IMR-90 (cell line): Measurements from ENCODE around the gene CTNND2. TPM values are rescaled to one million over a fixed set of nuclear protein-coding genes. Genes with fewer than 3 reads are reported as not detected.

Experiments
- ATAC-seq: fragments of 200-7000 bp; cut with Tn5 transposase; 2 replicates; pipeline ENCODE4 v1.9.1; 2020; ENCODE audit warnings: low read depth, mild to moderate bottlenecking, moderate library complexity
- BruUV-seq: library from RNA; stranded (reverse); fragments of 400-500 nt; replicated peaks from 2 replicates; lab custom pipeline; 2021; lab: Mats Ljungman, UMichigan
- CTCF ChIA-PET: fragments of 300-600 bp; formaldehyde crosslinking; extraction: SDS; loops from one replicate; lab custom pipeline; 2021; ENCODE audit warnings: antibody characterized with exemption; lab: Yijun Ruan, JAX
- POLR2A ChIA-PET: fragments of 300-600 bp; sonication (Branson Sonifier 250); formaldehyde crosslinking; loops from one replicate; lab custom pipeline; 2022; ENCODE audit warnings: antibody characterized with exemption; ENCODE audit not compliant: unreplicated experiment; lab: Charles Lee
- DNase-seq: peaks from one replicate; pipeline ENCODE4 v3.0.0; 2013
- H2AFZ ChIP-seq: replicated peaks from 2 replicates; pipeline ENCODE3; 2013; ENCODE audit warnings: low read length, mild to moderate bottlenecking; ENCODE audit not compliant: poor library complexity
- H2AK5ac ChIP-seq: 2 replicates; pipeline ENCODE4 v1.6.1; 2013; ENCODE audit warnings: low read depth, low read length, inconsistent platforms
- H2AK9ac ChIP-seq: replicated peaks from 2 replicates; pipeline ENCODE3; 2013; ENCODE audit warnings: mild to moderate bottlenecking, low read depth, low read length, moderate library complexity; ENCODE audit not compliant: poor library complexity
- H2BK120ac ChIP-seq: 2 replicates; pipeline ENCODE4 v1.6.1; 2013; ENCODE audit warnings: low read depth, low read length, inconsistent platforms
- H2BK15ac ChIP-seq: 3 replicates; pipeline ENCODE4 v1.6.1; 2013; ENCODE audit warnings: low read depth, low read length, inconsistent platforms
- H2BK20ac ChIP-seq: 2 replicates; pipeline ENCODE4 v1.6.1; 2013; ENCODE audit warnings: low read depth, mild to moderate bottlenecking, inconsistent platforms, low read length, moderate library complexity
- H2BK5ac ChIP-seq: 2 replicates; pipeline ENCODE4 v1.6.1; 2013; ENCODE audit warnings: mild to moderate bottlenecking, low read depth, low read length, inconsistent platforms; ENCODE audit not compliant: poor library complexity, severe bottlenecking
- H3K14ac ChIP-seq: replicated peaks from 2 replicates; pipeline ENCODE4 v1.6.1; 2013; ENCODE audit warnings: low read depth, low read length, inconsistent platforms
- H3K18ac ChIP-seq: 2 replicates; pipeline ENCODE4 v1.6.1; 2013; ENCODE audit warnings: low read depth, low read length, control low read depth
- H3K23ac ChIP-seq: 2 replicates; pipeline ENCODE4 v1.6.1; 2013; ENCODE audit warnings: low read depth, low read length, inconsistent platforms
- H3K27ac ChIP-seq: 2 replicates; pipeline ENCODE4 v1.5.1; 2013; ENCODE audit warnings: mild to moderate bottlenecking, control low read depth, low read length; ENCODE audit not compliant: insufficient read depth
- H3K27me3 ChIP-seq: 2 replicates; pipeline ENCODE4 v1.6.1; 2013; ENCODE audit warnings: low read length; ENCODE audit not compliant: control insufficient read depth, insufficient read depth
- H3K36me3 ChIP-seq: 2 replicates; pipeline ENCODE4 v1.6.1; 2013; ENCODE audit warnings: low read length, mixed read lengths; ENCODE audit not compliant: control insufficient read depth, insufficient read depth
- H3K4ac ChIP-seq: 2 replicates; pipeline ENCODE4 v1.6.1; 2013; ENCODE audit warnings: low read depth, low read length, inconsistent platforms
- H3K4me1 ChIP-seq: 2 replicates; pipeline ENCODE4 v1.6.1; 2013; ENCODE audit warnings: low read length, mixed read lengths; ENCODE audit not compliant: control insufficient read depth, insufficient read depth
- H3K4me2 ChIP-seq: 2 replicates; pipeline ENCODE4 v1.6.1; 2013; ENCODE audit warnings: low read depth, mild to moderate bottlenecking, control low read depth, low read length, moderate library complexity
- H3K4me3 ChIP-seq: 2 replicates; pipeline ENCODE4 v1.5.1; 2013; ENCODE audit warnings: low read depth, mild to moderate bottlenecking, control low read depth, low read length, moderate library complexity; ENCODE audit not compliant: insufficient read depth
- H3K56ac ChIP-seq: 2 replicates; pipeline ENCODE4 v1.6.1; 2013; ENCODE audit warnings: low read length, inconsistent platforms; ENCODE audit not compliant: insufficient read depth; ENCODE audit errors: extremely low read depth
- H3K79me1 ChIP-seq, 2 experiments: 2 replicates each; pipeline ENCODE4 v1.6.1; 2013; ENCODE audit warnings: low read length in 2 of 2, inconsistent platforms in 1 of 2, low read depth in 1 of 2
- H3K9ac ChIP-seq: 2 replicates; pipeline ENCODE4 v1.6.1; 2013; ENCODE audit warnings: low read depth, low read length, control low read depth
- H3K9me1 ChIP-seq: 2 replicates; pipeline ENCODE4 v1.6.1; 2013; ENCODE audit warnings: low read length, inconsistent platforms; ENCODE audit not compliant: insufficient read depth
- H3K9me3 ChIP-seq: 2 replicates; pipeline ENCODE4 v1.6.1; 2013; ENCODE audit warnings: low read length; ENCODE audit not compliant: control insufficient read depth, insufficient read depth
- H4K20me1 ChIP-seq: 2 replicates; pipeline ENCODE4 v1.6.1; 2013; ENCODE audit warnings: low read length, inconsistent platforms; ENCODE audit not compliant: insufficient read depth
- H4K5ac ChIP-seq: 2 replicates; pipeline ENCODE4 v1.6.1; 2013; ENCODE audit warnings: mild to moderate bottlenecking, low read depth, low read length, control low read depth
- H4K8ac ChIP-seq, 2 experiments: 2 replicates each; pipeline ENCODE4 v1.6.1; 2013; ENCODE audit warnings: low read depth in 2 of 2, low read length in 2 of 2, control low read depth in 1 of 2, inconsistent platforms in 1 of 2
- H4K91ac ChIP-seq: 2 replicates; pipeline ENCODE4 v1.6.1; 2013; ENCODE audit warnings: low read depth, low read length, inconsistent platforms; ENCODE audit not compliant: insufficient read depth
- BHLHE40 ChIP-seq: fragments of 150-350 bp; IDR thresholded peaks from 2 replicates; pipeline ENCODE4 v1.6.1; 2016; ENCODE audit warnings: mild to moderate bottlenecking, low read depth, low read length
- CEBPB ChIP-seq: IDR thresholded peaks from 2 replicates; pipeline ENCODE4 v1.6.1; 2012; ENCODE audit warnings: low read depth, low read length, improper control_type of control experiment
- CHD1 ChIP-seq: IDR thresholded peaks from 2 replicates; pipeline ENCODE4 v1.6.1; 2012; ENCODE audit warnings: low read depth, low read length, improper control_type of control experiment
- FOS ChIP-seq: fragments of 150-350 bp; IDR thresholded peaks from 2 replicates; pipeline ENCODE4 v1.6.1; 2016; ENCODE audit warnings: low read depth, low read length
- MAZ ChIP-seq: IDR thresholded peaks from 2 replicates; pipeline ENCODE4 v1.6.1; 2012; ENCODE audit warnings: low read depth, mild to moderate bottlenecking, low read length, improper control_type of control experiment, moderate library complexity, borderline replicate concordance
- NFE2L2 ChIP-seq: fragments of 150-350 bp; IDR thresholded peaks from 2 replicates; pipeline ENCODE4 v1.6.1; 2016; ENCODE audit warnings: low read depth, mild to moderate bottlenecking, low read length
- RAD21 ChIP-seq: IDR thresholded peaks from 2 replicates; pipeline ENCODE4 v1.6.1; 2012; ENCODE audit warnings: low read length, improper control_type of control experiment
- RCOR1 ChIP-seq: IDR thresholded peaks from 2 replicates; pipeline ENCODE4 v1.6.1; 2012; ENCODE audit warnings: mild to moderate bottlenecking, low read length, improper control_type of control experiment; ENCODE audit not compliant: insufficient replicate concordance
- RFX5 ChIP-seq: IDR thresholded peaks from 2 replicates; pipeline ENCODE4 v1.8.0; 2012; ENCODE audit warnings: low read depth, mild to moderate bottlenecking, low read length, moderate library complexity
- SMC3 ChIP-seq: fragments of 150-350 bp; IDR thresholded peaks from 2 replicates; pipeline ENCODE4 v1.6.1; 2016; ENCODE audit warnings: low read depth, mild to moderate bottlenecking, antibody characterized with exemption, low read length, moderate library complexity
- WGBS, 2 experiments: methylation state at CpG; one replicate each; pipeline versions ENCODE4 v1.1.5 to v1.1.7; 2013; ENCODE audit warnings: missing lambda C conversion rate in 2 of 2; ENCODE audit not compliant: insufficient read length in 1 of 2; ENCODE audit errors: extremely low coverage in 2 of 2; 5-methylcytosine and 5-hydroxymethylcytosine counted together
- dilution Hi-C: fragments of 300-500 bp; cut with HindIII; formaldehyde crosslinking; loops from one replicate; pipeline ENCODE4 v1.14.3; 2018; ENCODE audit warnings: low sequenced_read_pairs; ENCODE audit not compliant: unreplicated experiment
- in situ Hi-C: fragments of 300-500 bp; cut with MboI; formaldehyde crosslinking; loops from 3 replicates; pipeline ENCODE4 v1.14.3; 2019; ENCODE audit warnings: low sequenced_read_pairs, inconsistent platforms, mixed read lengths
- intact Hi-C: fragments of 100-400 bp; cut with micrococcal nuclease; formaldehyde crosslinking; loops from 2 replicates; pipeline ENCODE4 v1.10.0; 2022
- polyA plus RNA-seq, 3 experiments: library from polyadenylated mRNA; depleted of rRNA; stranded (reverse); fragments of >200 nt; gene quantifications; 2 replicates each; pipeline ENCODE4 v1.2.3, GENCODE V29; 2012; ENCODE audit warnings: low replicate concordance in 1 of 3
- total RNA-seq: library from RNA; depleted of rRNA; stranded (reverse); fragments of >200 nt; gene quantifications from 2 replicates; pipeline ENCODE4 v1.2.3, GENCODE V29; 2012
- TF ChIP-seq, protein P1 (sequence below): conservative IDR thresholded peaks from 2 replicates; pipeline ENCODE4 v1.5.1; 2012; ENCODE audit warnings: mild to moderate bottlenecking, low read depth, low read length, improper control_type of control experiment
- TF ChIP-seq, protein P2 (sequence below): fragments of 150-350 bp; IDR thresholded peaks from 2 replicates; pipeline ENCODE4 v1.6.1; 2016; ENCODE audit warnings: low read depth, mild to moderate bottlenecking, low read length, moderate library complexity, borderline replicate concordance

The CTNND2 gene
- total and polyA plus RNA-seq, 2 of the 4 experiments (the other 2 are of a cell fraction), result not detected

DNA sequence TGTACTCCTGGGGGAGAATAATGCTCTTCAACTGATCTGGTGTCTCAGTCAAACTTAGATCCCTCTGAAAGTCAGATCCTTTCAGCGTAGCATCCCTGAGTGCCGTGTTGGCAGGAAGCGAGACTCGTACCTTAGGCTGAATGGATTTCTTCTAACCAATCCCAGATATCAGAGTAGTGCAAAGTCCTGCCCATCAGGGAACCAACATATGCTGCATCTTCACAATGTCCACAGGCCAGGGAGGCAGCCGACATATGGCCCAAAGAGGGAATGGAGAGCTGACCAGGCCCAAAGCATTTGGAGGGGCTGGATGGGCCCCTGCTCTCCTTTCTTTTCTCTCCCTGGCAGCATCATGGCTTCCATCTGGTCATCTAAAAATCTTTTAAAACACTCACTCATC, 646.2 kb downstream of the CTNND2 start:
- H2AK5ac ChIP-seq, result no peak overlapping the region
- no peaks in the 10 kb centered on the region for H3K9me1 ChIP-seq
- H3K4me3 ChIP-seq, result no peak overlapping the region
- H2BK5ac ChIP-seq, result no peak overlapping the region
- ChIA-PET POLR2A (no interaction called here), CTCF (no interaction called here)
- H3K9me3 ChIP-seq, result no peaks in the 10 kb centered on the region
- no peak for DNase-seq
- WGBS, 2 experiments, result no CpG with 5 or more reads among the region's 5 CpGs
- in situ Hi-C loops (no loop called here), dilution Hi-C loops (no loop called here), intact Hi-C loops (no loop called here)
- H3K23ac ChIP-seq, result no peak overlapping the region
- H3K27ac ChIP-seq, result no peak overlapping the region
- no peak overlapping the region for H3K14ac ChIP-seq
- no peak overlapping the region for H3K18ac ChIP-seq
- H3K4me1 ChIP-seq, result no peaks in the 10 kb centered on the region
- H3K36me3 ChIP-seq, result no peaks in the 10 kb centered on the region
- no peak overlapping the region for H3K56ac ChIP-seq
- no peak for ATAC-seq
- no peak overlapping the region for H2AFZ ChIP-seq
- no peak overlapping the region for H2AK9ac ChIP-seq
- H4K5ac ChIP-seq, result no peak overlapping the region
- H2BK15ac ChIP-seq, result no peak overlapping the region
- no peaks in the 10 kb centered on the region for H4K20me1 ChIP-seq
- no peak overlapping the region for H4K91ac ChIP-seq
- H3K79me1 ChIP-seq, result no peaks in the 10 kb centered on the region
- no peak overlapping the region for H3K4ac ChIP-seq
- no peak for TF ChIP-seq RFX5
- TF ChIP-seq CEBPB, result no peak
- no peak for TF ChIP-seq BHLHE40
- no peak for TF ChIP-seq RAD21
- TF ChIP-seq CHD1, result no peak
- no peak for TF ChIP-seq MAZ
- TF ChIP-seq SMC3, result no peak
- no peak for TF ChIP-seq NFE2L2
- TF ChIP-seq, protein P1, sequence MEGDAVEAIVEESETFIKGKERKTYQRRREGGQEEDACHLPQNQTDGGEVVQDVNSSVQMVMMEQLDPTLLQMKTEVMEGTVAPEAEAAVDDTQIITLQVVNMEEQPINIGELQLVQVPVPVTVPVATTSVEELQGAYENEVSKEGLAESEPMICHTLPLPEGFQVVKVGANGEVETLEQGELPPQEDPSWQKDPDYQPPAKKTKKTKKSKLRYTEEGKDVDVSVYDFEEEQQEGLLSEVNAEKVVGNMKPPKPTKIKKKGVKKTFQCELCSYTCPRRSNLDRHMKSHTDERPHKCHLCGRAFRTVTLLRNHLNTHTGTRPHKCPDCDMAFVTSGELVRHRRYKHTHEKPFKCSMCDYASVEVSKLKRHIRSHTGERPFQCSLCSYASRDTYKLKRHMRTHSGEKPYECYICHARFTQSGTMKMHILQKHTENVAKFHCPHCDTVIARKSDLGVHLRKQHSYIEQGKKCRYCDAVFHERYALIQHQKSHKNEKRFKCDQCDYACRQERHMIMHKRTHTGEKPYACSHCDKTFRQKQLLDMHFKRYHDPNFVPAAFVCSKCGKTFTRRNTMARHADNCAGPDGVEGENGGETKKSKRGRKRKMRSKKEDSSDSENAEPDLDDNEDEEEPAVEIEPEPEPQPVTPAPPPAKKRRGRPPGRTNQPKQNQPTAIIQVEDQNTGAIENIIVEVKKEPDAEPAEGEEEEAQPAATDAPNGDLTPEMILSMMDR, result no peak
- no peak for TF ChIP-seq FOS
- TF ChIP-seq RCOR1, result no peak
- TF ChIP-seq, protein P2, sequence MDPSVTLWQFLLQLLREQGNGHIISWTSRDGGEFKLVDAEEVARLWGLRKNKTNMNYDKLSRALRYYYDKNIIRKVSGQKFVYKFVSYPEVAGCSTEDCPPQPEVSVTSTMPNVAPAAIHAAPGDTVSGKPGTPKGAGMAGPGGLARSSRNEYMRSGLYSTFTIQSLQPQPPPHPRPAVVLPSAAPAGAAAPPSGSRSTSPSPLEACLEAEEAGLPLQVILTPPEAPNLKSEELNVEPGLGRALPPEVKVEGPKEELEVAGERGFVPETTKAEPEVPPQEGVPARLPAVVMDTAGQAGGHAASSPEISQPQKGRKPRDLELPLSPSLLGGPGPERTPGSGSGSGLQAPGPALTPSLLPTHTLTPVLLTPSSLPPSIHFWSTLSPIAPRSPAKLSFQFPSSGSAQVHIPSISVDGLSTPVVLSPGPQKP, result no peak
- BruUV-seq, result no TSS peak
- H4K8ac ChIP-seq, result no peak overlapping the region
- no peak overlapping the region for H3K9ac ChIP-seq
- no peaks in the 10 kb centered on the region for H3K27me3 ChIP-seq
- H2BK20ac ChIP-seq, result no peak overlapping the region
- no peak overlapping the region for H2BK120ac ChIP-seq
- H3K4me2 ChIP-seq, result no peak overlapping the region
